ENCODE data around the gene ZNF354C. TPM values are rescaled to one million over a fixed set of nuclear protein-coding genes. Genes with fewer than 3 reads are reported as not detected.

The ZNF354C gene
- total RNA-seq, 1 donor from 2014 or later = 29.8 TPM

DNA sequence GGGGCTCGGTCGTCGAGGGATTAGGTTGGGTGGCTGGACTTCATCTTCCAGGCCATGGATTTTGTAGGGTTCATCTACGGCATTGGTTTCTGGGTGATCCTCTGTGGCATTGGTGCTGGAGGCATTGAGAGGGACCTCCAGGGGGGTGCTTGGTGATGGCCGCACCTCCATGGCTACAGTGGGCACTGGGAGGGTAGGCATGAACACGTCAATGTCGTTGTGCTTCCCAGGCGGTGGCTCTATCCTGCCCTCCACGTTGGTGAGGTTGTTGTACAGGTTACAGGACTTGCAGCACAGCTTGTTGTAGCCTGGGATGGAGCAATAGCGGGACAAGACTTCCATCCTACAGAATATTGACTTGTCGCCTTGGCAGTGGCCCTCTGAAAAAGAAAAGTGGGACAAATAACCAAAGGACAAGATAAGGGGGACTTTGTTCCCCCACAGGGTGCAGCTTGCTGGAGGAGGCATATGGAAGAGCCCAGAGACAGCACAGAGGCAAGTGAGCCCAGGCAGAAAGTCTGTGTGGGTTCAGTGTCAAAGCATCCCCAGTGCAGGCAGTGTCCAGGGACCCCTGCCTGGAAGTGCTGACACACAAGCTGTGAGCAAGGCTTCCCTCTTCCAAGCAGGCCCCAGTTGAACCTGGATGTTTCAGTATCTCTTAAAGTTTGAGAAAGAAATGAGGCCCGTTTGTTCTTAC lies 53.9 kb downstream of the ZNF354C start:
- H3K9me3 ChIP-seq (ENCODE audit: low read depth) = no peaks in the 10 kb centered on the region
- no peak overlapping the region for H3K4me3 ChIP-seq

GRCh38 chr5:179114756-179115155 lies 54.6 kb downstream of the ZNF354C start:
- no peaks in the 10 kb centered on the region for H3F3A ChIP-seq (ENCODE audit: low read depth)
- peaks cover 6% of the 10 kb centered on the region for H3K27me3 Mint-ChIP-seq (ENCODE audit: insufficient read depth, low read depth)
- H3K4me2 ChIP-seq = no peak overlapping the region
- H3K27me3 ChIP-seq = no peaks in the 10 kb centered on the region
- TF ChIP-seq, protein P1, sequence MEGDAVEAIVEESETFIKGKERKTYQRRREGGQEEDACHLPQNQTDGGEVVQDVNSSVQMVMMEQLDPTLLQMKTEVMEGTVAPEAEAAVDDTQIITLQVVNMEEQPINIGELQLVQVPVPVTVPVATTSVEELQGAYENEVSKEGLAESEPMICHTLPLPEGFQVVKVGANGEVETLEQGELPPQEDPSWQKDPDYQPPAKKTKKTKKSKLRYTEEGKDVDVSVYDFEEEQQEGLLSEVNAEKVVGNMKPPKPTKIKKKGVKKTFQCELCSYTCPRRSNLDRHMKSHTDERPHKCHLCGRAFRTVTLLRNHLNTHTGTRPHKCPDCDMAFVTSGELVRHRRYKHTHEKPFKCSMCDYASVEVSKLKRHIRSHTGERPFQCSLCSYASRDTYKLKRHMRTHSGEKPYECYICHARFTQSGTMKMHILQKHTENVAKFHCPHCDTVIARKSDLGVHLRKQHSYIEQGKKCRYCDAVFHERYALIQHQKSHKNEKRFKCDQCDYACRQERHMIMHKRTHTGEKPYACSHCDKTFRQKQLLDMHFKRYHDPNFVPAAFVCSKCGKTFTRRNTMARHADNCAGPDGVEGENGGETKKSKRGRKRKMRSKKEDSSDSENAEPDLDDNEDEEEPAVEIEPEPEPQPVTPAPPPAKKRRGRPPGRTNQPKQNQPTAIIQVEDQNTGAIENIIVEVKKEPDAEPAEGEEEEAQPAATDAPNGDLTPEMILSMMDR (IDR thresholded peaks at IDR 0.05) = no peak
- TF ChIP-seq EZH2phosphoT487 (IDR thresholded peaks at IDR 0.05) (no peak), EZH2 (IDR thresholded peaks at IDR 0.05) (no peak)
- H3K4me3 Mint-ChIP-seq = no peak overlapping the region
- H4K20me1 ChIP-seq (ENCODE audit: low read depth) = no peaks in the 10 kb centered on the region
- H3K9ac ChIP-seq = no peak overlapping the region
- H3K36me3 ChIP-seq = no peaks in the 10 kb centered on the region
- H2AFZ ChIP-seq (replicated peaks) = no peak overlapping the region
- DNase-seq (ENCODE audit: low spot score) = no peak
- H3K4me1 Mint-ChIP-seq = no peaks in the 10 kb centered on the region
- no peak overlapping the region for H3K4me3 ChIP-seq
- H3K27ac Mint-ChIP-seq = no peak overlapping the region
- peaks cover 51% of the 10 kb centered on the region for H3K9me3 Mint-ChIP-seq
- no peaks in the 10 kb centered on the region for H3K9me3 ChIP-seq (ENCODE audit: low read depth)
- H3K27ac ChIP-seq = no peak overlapping the region
- H3K4me1 ChIP-seq = no peaks in the 10 kb centered on the region
- no peaks in the 10 kb centered on the region for H3K79me2 ChIP-seq (ENCODE audit: low read depth)
- H3K36me3 Mint-ChIP-seq = no peaks in the 10 kb centered on the region

More for the DNA sequence above, 53.9 kb downstream of the ZNF354C start:
- no peak overlapping the region for H3K9ac ChIP-seq
- Mint-ChIP-seq H3K9me3 (peaks cover 53% of the 10 kb centered on the region), H3K27me3 (ENCODE audit: insufficient read depth, low read depth) (peaks cover 6% of the 10 kb centered on the region), H3K27ac (no peak overlapping the region), H3K4me1 (no peaks in the 10 kb centered on the region), H3K36me3 (no peaks in the 10 kb centered on the region), H3K4me3 (no peak overlapping the region)
- H3F3A ChIP-seq (ENCODE audit: low read depth) = no peaks in the 10 kb centered on the region
- H3K4me1 ChIP-seq = no peaks in the 10 kb centered on the region
- H4K20me1 ChIP-seq (ENCODE audit: low read depth) = no peaks in the 10 kb centered on the region
- no peak overlapping the region for H3K27ac ChIP-seq
- no peaks in the 10 kb centered on the region for H3K36me3 ChIP-seq
- H3K79me2 ChIP-seq (ENCODE audit: low read depth) = no peaks in the 10 kb centered on the region
- H3K4me2 ChIP-seq = no peak overlapping the region
- no peak overlapping the region for H2AFZ ChIP-seq (replicated peaks)
- TF ChIP-seq EZH2phosphoT487 (IDR thresholded peaks at IDR 0.05) (no peak), EZH2 (IDR thresholded peaks at IDR 0.05) (no peak)
- TF ChIP-seq, protein P1 (IDR thresholded peaks at IDR 0.05) = no peak
- H3K27me3 ChIP-seq = no peaks in the 10 kb centered on the region
- no peak for DNase-seq (ENCODE audit: low spot score)

DNA sequence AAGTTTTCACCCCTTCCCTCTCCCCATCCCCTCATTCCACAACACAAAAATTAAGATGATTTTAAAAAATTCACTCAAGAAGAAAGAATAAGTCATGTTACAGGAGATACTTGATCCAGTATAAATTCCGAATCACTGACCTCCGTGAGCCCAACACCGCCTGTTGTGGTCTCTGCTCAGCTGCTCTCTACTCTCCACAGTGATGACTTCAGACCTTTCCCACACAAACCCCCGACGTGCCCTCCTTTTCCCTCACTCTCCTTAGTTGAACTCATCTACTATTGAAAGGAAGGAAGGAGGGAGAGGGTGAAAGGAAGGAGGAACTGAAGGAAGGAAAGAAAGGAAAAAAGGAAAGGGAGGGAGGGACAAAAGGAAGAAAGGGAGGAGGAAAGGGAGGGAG lies 55.1 kb downstream of the ZNF354C start:
- no peak overlapping the region for H3K9ac ChIP-seq
- Mint-ChIP-seq H3K27ac (no peak overlapping the region), H3K9me3 (peaks cover 56% of the 10 kb centered on the region), H3K4me1 (no peaks in the 10 kb centered on the region), H3K36me3 (peaks cover 3% of the 10 kb centered on the region), H3K4me3 (no peak overlapping the region), H3K27me3 (ENCODE audit: insufficient read depth, low read depth) (peaks cover 8% of the 10 kb centered on the region)
- no peaks in the 10 kb centered on the region for H3F3A ChIP-seq (ENCODE audit: low read depth)
- DNase-seq (ENCODE audit: low spot score) = no peak
- no peak overlapping the region for H3K4me3 ChIP-seq
- H3K79me2 ChIP-seq (ENCODE audit: low read depth) = no peaks in the 10 kb centered on the region
- no peak overlapping the region for H2AFZ ChIP-seq (replicated peaks)
- no peaks in the 10 kb centered on the region for H4K20me1 ChIP-seq (ENCODE audit: low read depth)
- H3K4me2 ChIP-seq = no peak overlapping the region
- H3K27ac ChIP-seq = no peak overlapping the region
- H3K36me3 ChIP-seq = no peaks in the 10 kb centered on the region
- no peaks in the 10 kb centered on the region for H3K27me3 ChIP-seq
- no peaks in the 10 kb centered on the region for H3K4me1 ChIP-seq
- H3K9me3 ChIP-seq (ENCODE audit: low read depth) = no peaks in the 10 kb centered on the region
- TF ChIP-seq EZH2phosphoT487 (IDR thresholded peaks at IDR 0.05) = no peak
- TF ChIP-seq, protein P1 (IDR thresholded peaks at IDR 0.05) = no peak

Data from neural progenitor cell (in vitro differentiated cells).